Limb (tissue), 2 donors: ENCODE measurements around the gene TYMP.
A peak's percentile ranks its signal among the peaks of the same experiment; 100 is the strongest.

Experiments
- DNase-seq, 2 donors: peaks; one replicate each; pipeline ENCODE4 v3.0.0-alpha.2; 2016; ENCODE audit errors: extremely low spot score in 2 of 2

TYMP gene

GRCh38 chr22:50529897-50530579 lies at the start of gene TYMP:
TYMP (minus strand) TSS chr22:50530012; CDS start chr22:50529709, 303 bp downstream.
- peak; percentile 49 to 66 for DNase-seq

GRCh38 chr22:50578776-50579310 lies 49.0 kb upstream of the TYMP start:
- no peak for DNase-seq

DNA sequence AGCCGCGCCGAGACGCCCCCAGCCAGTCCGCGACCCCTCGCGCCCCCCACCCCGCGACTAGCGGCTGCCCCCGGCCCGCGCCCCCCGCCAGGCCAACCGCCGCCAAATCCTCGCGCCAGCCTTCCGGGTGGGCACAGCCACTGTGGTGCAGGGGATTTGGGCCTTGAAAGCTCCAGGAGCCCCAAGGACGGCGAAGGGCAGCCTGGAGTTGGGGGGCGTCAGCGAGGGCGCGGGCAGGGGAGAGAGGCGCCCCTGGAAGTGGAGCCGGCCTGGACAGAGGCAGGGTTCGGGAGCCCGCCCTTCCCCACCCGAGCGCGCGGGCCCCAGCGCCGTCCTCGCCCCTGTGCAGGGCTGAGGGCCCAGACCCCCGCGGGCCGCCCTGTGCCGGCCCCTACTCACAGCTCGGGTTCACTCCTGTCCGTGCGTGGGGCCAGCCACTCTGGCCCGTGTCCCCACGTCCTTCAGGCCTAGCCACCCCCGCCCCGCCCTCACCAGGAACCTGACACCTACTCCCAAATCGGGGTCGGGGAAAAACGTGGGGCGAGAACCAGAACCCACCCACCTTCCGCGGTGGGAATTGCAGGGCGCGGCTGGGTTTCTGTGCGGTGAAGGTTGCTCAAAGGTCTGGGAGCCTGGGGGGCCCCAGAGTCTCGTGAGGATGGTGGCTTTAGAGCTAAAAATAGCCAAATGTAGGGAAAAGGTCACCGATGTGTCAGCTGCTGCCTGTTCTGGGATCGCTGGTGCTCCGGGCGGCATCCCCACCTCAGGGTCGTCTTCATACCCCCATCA lies 48.4 kb upstream of the TYMP start, which contains the start of gene CPT1B:
CPT1B (minus strand) TSS at position 441 of the 789 bp plus-strand sequence. CDS start 512 bp downstream, outside the sequence.
- DNase-seq, result peak; percentile 19 to 50

DNA sequence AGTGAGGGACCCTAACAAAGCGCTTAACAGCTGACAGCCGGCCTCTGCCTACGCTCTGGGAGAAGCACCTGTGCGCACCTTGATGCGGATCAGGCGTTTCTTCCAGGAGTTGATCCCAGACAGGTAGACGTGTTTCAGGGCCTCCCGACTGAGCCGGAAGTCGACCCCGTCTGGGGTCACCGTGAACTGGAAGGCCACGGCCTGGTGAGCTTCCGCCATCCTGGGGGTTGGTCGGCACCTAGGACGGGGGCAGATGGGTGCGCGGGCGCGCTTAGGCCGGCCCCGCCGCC lies 47.8 kb upstream of the TYMP start:
- no peak for DNase-seq

- DNase-seq, result no peak
Observed at GRCh38 chr22:50576806-50577696, 47.2 kb upstream of the TYMP start.

GRCh38 chr22:50576070-50576469 lies 46.3 kb upstream of the TYMP start:
- no peak for DNase-seq

DNA sequence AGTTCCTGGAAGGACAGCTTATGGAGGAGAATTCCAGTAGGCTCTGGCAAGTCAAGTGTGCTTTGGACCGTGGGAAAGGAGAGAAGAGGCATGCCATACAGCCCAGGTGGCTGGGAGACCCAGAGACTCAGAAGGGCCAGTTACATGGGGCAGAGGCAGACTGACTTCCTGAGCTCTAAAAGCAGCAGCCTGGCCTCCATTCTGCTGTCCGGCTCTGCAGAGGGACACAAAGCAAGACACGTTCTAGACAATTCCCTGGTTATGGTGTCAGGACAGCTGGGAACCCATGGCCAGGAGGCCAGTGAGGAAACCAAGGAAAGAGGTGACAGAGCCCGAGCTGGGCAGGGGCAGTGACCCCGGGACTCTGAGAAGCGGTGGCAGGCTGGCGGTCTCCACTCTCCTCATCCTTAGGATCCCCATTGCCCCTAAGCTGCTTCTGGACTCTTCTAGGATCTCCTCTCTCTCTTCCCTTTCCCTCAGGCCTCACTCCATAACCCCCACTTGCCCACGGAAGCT lies 45.7 kb upstream of the TYMP start:
- DNase-seq, result no peak

DNA sequence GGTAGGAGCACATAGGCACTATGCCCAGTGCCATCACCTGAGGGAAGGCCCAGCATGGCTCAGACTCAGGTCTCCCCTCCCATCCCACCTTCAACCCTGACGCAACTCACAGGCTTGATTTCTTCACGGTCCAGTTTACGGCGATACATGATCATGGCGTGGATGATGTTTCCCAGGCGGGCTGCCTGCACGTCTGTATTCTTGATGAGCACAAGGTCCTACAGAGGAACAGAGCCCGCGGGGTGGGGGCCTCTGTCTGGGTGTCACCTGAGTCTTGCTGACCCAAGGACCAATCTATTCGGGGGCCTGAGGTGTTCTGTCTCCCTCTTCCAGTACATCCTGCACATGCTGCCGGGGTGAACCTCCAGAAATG lies 44.6 kb upstream of the TYMP start:
- DNase-seq, result no peak

DNA sequence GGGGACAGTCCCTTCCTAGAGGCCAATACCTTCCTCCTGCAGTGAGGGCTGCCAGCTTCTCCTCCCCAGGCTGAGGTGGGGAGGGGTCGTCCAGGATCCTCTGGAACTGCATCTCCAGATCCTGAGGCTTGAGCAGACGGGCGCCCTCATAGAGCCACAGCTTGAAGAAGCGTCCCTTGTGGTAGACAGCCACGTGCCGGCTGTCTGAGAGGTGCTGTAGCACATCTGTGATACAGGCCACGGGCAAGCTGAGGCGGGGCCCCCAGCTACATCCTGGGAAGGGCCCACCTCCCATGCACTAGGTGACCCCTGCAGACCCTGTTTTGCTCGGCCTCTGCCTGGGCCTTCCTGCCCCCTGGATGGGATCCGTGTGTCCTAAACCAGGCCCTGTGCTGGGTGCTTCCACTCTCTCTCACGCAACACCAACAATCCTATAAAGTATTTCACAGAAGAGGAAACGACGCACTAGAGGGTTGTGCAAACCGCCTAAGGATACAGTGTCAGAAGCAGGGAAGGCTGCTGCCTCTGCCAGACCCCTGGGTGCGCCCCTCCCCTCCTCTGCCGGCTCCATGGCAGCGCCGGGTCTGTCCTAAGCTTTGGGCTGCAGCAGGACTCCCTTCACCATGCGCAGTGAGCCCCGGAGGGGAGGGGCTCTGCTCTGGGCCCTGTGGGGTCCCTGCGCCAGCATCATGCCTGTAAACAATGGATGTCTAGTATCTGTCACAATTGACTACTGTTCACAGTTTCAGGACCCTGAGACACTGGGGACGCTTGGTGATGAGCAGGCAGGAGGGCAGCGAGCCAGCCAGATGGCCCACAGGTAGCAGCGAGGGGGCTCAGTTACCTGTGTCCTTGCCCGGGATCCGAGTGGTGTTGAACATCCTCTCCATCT lies 43.9 kb upstream of the TYMP start:
- DNase-seq, result no peak

DNA sequence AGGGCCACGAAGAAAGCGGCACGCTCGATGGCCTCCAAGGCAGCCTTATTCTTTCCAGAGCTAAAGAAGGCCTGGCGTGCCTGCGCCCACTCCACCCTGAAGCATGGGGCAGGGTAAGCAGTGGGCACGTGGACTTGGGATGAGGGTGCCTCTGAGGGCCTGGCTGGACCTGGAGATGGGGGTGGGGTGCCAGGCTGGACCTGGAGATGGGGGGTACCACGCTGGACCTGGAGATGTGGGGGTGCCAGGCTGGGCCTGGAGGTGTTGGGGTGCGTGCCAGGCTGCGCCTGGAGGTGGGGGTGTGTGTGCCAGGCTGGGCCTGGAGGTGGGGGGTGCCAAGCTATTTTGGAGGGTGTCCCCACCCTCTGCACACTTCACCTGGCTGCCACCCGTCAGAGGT lies 43.2 kb upstream of the TYMP start:
- DNase-seq, result no peak

DNA sequence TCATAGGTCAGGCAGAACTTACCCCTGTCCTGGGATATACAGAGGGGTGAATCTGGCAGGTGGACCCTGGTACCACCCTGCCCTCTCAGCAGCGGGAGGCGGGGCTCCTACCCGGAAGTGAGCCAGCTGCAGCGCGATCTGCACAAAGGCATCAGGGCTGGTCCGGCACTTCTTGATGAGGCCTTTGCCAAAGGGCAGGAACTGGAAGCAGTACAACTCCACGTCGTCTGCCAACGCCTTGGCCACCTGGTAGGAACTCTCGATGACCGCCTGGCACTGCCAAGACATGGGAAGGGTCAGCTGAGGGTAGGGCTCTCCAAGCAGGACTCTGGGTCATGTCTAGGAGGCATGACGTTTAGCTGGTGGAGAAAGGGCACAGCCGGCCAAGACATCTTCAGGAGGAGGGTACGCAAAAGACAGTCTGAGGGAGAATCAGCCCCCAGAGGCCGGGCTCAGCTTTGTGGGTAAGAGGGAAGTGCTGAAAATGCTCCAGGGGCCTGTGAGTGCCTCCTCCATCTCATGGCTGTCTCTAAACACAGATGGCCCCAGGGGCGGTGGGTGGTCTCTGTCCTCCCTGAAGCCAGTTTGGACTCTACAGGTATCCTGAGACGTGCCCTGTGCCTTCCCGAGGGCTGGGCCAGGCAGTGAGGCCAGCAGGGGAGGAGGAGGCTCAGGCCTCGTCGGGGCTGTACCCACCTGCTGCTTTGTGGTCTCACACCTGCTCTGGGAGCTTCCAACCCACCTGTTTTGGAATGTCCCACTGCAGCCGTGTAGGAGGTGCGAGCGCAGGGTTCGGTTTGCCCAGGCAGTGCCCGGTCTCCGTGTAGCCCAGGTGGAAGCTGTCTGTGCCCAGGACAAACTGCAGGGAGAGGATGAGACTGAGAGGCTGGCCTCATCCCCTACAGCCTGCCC lies 41.7 kb upstream of the TYMP start:
- no peak for DNase-seq

DNA sequence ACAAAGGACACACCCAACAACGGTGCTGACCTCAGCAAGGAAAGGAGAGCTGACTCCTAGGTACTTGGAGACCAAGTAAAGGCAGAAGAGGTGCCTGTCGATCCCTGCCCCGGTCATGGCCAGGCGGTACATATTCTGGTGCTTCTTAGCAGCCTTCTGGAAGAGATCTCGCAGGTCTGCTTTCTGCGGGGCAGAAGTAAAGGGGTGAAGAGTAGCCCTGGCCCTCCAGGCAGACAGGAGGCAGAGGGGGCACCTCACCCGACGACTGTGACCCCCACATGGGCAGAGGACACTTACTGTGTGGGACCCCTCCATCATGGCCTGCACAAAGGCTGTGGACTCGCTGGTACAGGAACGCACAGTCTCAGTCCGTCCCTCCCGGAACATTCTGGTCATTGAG lies 41.0 kb upstream of the TYMP start:
- no peak for DNase-seq

DNA sequence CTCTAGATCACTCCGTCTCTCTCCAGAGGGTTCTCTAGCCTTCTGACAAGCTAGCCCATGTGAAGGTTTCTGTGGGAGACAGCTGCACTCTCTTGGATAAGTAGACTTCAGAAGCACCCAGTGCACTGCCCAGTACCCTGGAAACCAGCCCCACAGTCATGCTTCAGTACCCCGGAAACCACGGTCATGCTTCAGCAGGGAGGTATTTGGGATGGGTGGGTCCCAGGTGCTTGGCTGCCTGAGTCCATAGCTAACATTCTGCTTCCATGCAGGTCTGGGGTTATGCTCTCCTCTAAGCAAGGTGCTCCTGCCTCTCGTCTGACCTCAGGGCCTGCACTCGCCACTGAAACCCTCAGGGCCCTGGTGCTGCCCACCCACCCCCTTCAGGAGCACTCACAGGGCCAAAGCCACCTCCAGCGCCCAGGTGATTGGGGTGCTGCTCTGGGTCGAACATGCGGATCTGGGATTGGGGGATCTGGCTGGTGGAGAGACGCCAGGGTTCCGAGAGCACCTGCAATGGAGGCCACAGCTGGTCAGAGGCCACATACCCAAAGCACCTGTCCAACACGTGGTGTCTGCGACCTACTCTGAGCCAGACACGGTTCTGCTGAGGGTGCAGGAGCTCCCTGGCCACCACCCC lies 40.2 kb upstream of the TYMP start:
- no peak for DNase-seq

DNA sequence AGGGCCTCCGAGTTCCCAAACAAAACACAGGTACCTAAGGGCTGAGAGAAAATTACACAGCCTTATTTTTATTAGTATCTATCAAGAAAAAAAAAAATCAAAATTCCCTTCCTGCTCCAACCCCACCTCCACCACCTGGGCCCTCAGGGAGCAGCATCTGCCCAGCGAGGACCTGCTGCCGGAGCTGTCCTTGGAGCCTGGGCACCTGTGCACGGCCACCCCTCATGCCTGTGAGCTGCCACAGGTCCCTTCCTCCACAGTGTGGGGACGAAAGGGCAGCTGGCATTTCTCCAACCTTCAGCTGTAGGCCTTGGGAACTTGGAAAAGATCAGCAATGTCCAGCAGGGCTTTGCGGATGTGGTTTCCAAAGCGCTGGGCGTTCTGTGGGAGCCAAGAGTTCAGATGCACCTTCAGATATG lies 39.2 kb upstream of the TYMP start:
- no peak for DNase-seq

DNA sequence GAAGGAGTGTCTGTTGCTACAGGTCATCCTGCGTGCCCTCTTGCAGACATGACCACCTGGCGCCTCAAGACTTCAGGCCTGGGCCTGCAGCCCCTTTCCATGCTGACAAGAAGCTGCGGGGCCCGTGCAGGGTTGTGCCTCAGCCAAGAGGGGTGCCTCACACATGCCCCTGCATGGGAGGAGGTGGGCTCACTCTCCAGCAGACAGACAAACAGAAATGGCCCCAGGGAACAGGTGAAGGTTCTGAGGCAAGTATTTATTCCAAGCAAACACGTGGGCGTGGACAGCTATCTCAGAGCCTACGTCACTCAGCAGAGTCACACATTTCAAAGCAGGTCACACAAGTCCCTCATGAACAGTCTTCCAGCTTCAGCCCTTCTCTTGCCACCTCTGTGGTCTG lies 38.8 kb upstream of the TYMP start:
- DNase-seq, result no peak

DNA sequence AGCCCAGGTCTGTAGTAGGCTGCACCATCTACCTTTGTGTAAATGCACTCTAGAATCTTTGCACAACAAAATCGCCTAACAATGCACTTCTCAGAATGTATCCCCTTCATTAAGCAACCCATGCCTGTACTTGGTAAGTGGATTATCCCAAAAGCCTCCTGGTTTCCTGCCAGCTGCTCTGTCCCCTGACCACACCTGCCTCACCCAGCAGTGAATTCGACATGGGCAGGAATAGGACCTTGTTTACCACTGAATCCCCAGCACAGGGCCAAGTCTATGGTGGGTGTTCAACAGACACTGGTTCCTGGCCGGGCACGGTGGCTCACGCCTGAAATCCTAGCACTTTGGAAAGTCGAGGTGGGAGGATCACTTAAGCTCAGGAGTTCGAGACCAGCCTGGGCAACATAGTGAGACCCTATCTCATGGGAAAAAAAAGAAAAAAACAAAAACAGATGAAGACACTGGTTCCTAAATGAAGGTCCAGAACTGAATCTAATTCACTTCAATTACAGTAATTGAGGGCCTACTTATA lies 38.0 kb upstream of the TYMP start:
- DNase-seq, result no peak

DNA sequence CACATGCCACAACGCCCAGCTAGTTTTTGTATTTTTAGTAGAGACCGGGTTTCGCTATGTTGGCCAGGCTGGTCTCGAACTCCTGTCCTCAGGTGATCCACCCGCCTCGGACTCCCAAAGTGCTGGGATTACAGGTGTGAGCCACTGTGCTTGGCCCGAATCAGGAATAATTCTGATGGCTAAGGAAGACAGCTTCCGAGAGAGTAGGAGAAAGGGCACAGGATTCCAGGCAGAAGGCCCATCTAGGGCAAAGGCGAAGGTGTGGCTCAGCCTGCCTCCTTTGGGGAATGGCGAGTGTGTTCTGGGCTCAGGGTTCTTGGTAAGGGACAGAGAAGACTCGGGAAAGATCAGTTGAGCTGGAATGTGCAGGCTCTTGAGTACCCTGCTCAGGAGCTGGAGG lies 34.5 kb upstream of the TYMP start:
- no peak for DNase-seq

DNA sequence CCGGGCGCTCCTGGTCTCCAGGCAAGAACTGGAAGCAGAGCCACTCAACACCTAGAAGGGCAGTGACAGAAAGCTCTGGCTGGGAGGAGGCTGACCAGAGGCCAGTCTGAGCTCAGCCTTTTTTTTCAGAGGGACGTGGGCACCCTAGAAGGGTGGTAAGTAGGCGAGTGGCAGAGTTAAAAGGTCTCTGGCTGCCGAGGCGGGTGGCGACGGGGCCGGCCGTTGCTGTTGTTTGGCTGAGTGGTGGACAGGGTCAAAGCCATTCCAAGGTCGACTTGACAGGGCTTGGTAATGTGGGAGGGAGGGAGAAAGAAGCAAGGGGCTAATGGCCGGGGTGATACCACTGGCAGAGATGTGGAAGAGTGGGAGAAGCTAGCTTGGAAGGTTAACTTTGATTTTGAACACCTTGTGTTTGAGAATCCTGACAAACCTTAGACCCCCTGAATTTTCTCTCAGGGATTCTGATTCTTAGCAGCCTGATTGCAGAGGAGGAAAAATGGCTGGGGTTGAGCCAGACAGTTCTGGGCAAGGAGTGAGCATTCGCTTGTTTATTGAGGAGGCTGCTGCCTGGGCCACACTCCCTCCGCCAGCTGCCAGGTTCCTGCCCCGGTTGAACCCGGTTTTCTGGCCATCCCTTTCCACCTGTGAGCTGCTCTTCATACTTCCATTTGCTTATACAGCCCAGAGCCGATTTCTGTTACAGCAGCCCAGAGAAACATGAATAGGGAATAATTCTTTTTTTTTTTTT lies 33.8 kb upstream of the TYMP start:
- DNase-seq, result no peak
